GM23338 (cell line): ENCODE data around the gene LUC7L. TPM values are rescaled to one million over a fixed set of nuclear protein-coding genes. Genes with fewer than 3 reads are reported as not detected.

Source experiments
- ATAC-seq: fragments of 200-7000 bp; cut with Tn5 transposase; 3 replicates; pipeline ENCODE4 v1.9.1; 2020
- DNase-seq: peaks from one replicate; pipeline ENCODE4 v3.0.0-alpha.2; 2015; ENCODE audit warnings: low spot score
- H2AFZ ChIP-seq: fragments of 200-600 bp; sonication (generic); 2 replicates; pipeline ENCODE4 v1.8.0; 2016; ENCODE audit warnings: antibody characterized with exemption, mild to moderate bottlenecking, moderate library complexity
- H3F3A ChIP-seq: fragments of 200-600 bp; sonication (generic); replicated peaks from 2 replicates; pipeline ENCODE4 v1.8.0; 2017; ENCODE audit warnings: antibody characterized with exemption, mixed run types, low read depth
- H3K27ac ChIP-seq: fragments of 200-600 bp; sonication (generic); 2 replicates; pipeline ENCODE4 v1.6.1; 2016; ENCODE audit warnings: low read depth
- H3K27me3 ChIP-seq: fragments of 200-600 bp; sonication (generic); 2 replicates; pipeline ENCODE4 v1.8.0; 2016; ENCODE audit warnings: mild to moderate bottlenecking, mixed run types, moderate library complexity; ENCODE audit not compliant: insufficient read depth
- H3K36me3 ChIP-seq: fragments of 200-600 bp; sonication (generic); 2 replicates; pipeline ENCODE4 v1.8.0; 2016; ENCODE audit warnings: mild to moderate bottlenecking; ENCODE audit not compliant: insufficient read depth
- H3K4me1 ChIP-seq: fragments of 200-600 bp; sonication (generic); 2 replicates; pipeline ENCODE4 v1.8.0; 2016; ENCODE audit warnings: mild to moderate bottlenecking, moderate library complexity; ENCODE audit not compliant: insufficient read depth
- H3K4me2 ChIP-seq: fragments of 200-600 bp; sonication (generic); 2 replicates; pipeline ENCODE4 v1.7.1; 2017; ENCODE audit warnings: mixed run types
- H3K4me3 ChIP-seq: fragments of 200-600 bp; sonication (generic); 2 replicates; pipeline ENCODE4 v1.6.1; 2016; ENCODE audit warnings: mixed run types
- H3K79me2 ChIP-seq: fragments of 200-600 bp; sonication (generic); replicated peaks from 2 replicates; pipeline ENCODE4 v1.8.0; 2017; ENCODE audit warnings: mild to moderate bottlenecking; ENCODE audit not compliant: insufficient read depth
- H3K9me2 ChIP-seq: fragments of 200-600 bp; sonication (generic); 2 replicates; pipeline ENCODE4 v1.8.0; 2017; ENCODE audit not compliant: insufficient read depth
- H4K20me1 ChIP-seq: fragments of 200-600 bp; sonication (generic); replicated peaks from 2 replicates; pipeline ENCODE4 v1.8.0; 2017; ENCODE audit warnings: mild to moderate bottlenecking; ENCODE audit not compliant: insufficient read depth
- H3K27ac Mint-ChIP-seq: 2 replicates; pipeline ENCODE4 v1.8.0; 2020; ENCODE audit warnings: inconsistent platforms, mild to moderate bottlenecking, moderate library complexity, mixed read lengths
- H3K27me3 Mint-ChIP-seq: 3 replicates; pipeline ENCODE4 v1.8.0; 2022; ENCODE audit warnings: low read depth, mild to moderate bottlenecking, moderate library complexity, mixed read lengths, inconsistent platforms; ENCODE audit not compliant: insufficient read depth, poor library complexity
- H3K36me3 Mint-ChIP-seq: 3 replicates; pipeline ENCODE4 v1.8.0; 2021; ENCODE audit warnings: low read depth, mild to moderate bottlenecking, inconsistent platforms, moderate library complexity, mixed read lengths
- H3K4me1 Mint-ChIP-seq: 3 replicates; pipeline ENCODE4 v1.8.0; 2020; ENCODE audit warnings: mild to moderate bottlenecking, inconsistent platforms, mixed read lengths
- H3K4me3 Mint-ChIP-seq: 3 replicates; pipeline ENCODE4 v1.8.0; 2021; ENCODE audit warnings: moderate library complexity, mild to moderate bottlenecking, inconsistent platforms, mixed read lengths
- H3K9me3 Mint-ChIP-seq: 3 replicates; pipeline ENCODE4 v1.8.0; 2020; ENCODE audit warnings: moderate library complexity, mild to moderate bottlenecking, inconsistent platforms, mixed read lengths
- CREB1 ChIP-seq: fragments of 250-450 bp; sonication (Bioruptor Pico); IDR thresholded peaks from 2 replicates; pipeline ENCODE4 v1.5.0; 2020; ENCODE audit warnings: low read depth, mild to moderate bottlenecking, moderate library complexity
- CTCF ChIP-seq, 2 experiments: fragments of 200-600 bp in 1 of 2; sonication (generic) in 1 of 2; conservative IDR thresholded peaks; 2 replicates each; pipeline versions ENCODE4 v1.5.1 to v1.6.1; 2016 to 2017; ENCODE audit warnings: antibody characterized with exemption in 2 of 2, low read depth in 2 of 2, mild to moderate bottlenecking in 2 of 2, moderate library complexity in 1 of 2
- EZH2 ChIP-seq: fragments of 200-600 bp; sonication (generic); IDR thresholded peaks from one replicate; pipeline ENCODE4 v1.8.0; 2017; ENCODE audit warnings: antibody characterized with exemption, mild to moderate bottlenecking, low read depth; ENCODE audit not compliant: unreplicated experiment
- EZH2phosphoT487 ChIP-seq: fragments of 200-600 bp; sonication (generic); IDR thresholded peaks from one replicate; pipeline ENCODE4 v1.8.1; 2018; ENCODE audit warnings: antibody characterized with exemption; ENCODE audit not compliant: unreplicated experiment
- NANOG ChIP-seq: IDR thresholded peaks from 2 replicates; pipeline ENCODE4 v1.6.1; 2016; ENCODE audit warnings: antibody characterized with exemption, borderline replicate concordance
- POLR2AphosphoS5 ChIP-seq: IDR thresholded peaks from 2 replicates; pipeline ENCODE4 v1.6.1; 2016; ENCODE audit warnings: antibody characterized with exemption, low read depth
- REST ChIP-seq: IDR thresholded peaks from one replicate; pipeline ENCODE4 v1.6.1; 2018; ENCODE audit warnings: antibody characterized with exemption; ENCODE audit not compliant: unreplicated experiment
- STAT1 ChIP-seq: IDR thresholded peaks from one replicate; pipeline ENCODE4 v1.6.1; 2016; ENCODE audit warnings: antibody characterized with exemption; ENCODE audit not compliant: unreplicated experiment
- ZNF114 ChIP-seq: fragments of 250-450 bp; sonication (Bioruptor Pico); IDR thresholded peaks from 2 replicates; pipeline ENCODE4 v1.5.0; 2020; ENCODE audit warnings: mild to moderate bottlenecking, moderate library complexity
- ZNF462 ChIP-seq: fragments of 250-450 bp; sonication (Bioruptor Pico); IDR thresholded peaks from 2 replicates; pipeline ENCODE4 v1.5.0; 2020; ENCODE audit warnings: mild to moderate bottlenecking, moderate library complexity
- polyA plus RNA-seq: library from polyadenylated mRNA; unstranded; fragments of >200 nt; fragmentation: Nextera tagmentation; extraction: Ambion mirVana; gene quantifications from 2 replicates; pipeline ENCODE4 v1.2.1, GENCODE V29; 2016
- total RNA-seq: library from RNA; depleted of rRNA; stranded (reverse); fragments of >200 nt; shearing (Covaris generic); gene quantifications from 2 replicates; pipeline ENCODE4 v1.2.3, GENCODE V29; 2014

LUC7L gene
- total and polyA plus RNA-seq, 2 experiments from 2014 or later, result 114 to 151 TPM

- no peak for TF ChIP-seq ZNF462
- no peak for TF ChIP-seq NANOG
- TF ChIP-seq EZH2phosphoT487, result no peak
- no peak for TF ChIP-seq STAT1
- no peak for TF ChIP-seq POLR2AphosphoS5
Observed at GRCh38 chr16:266258-267164, 37.3 kb upstream of the LUC7L start (continued).

- ATAC-seq, result no peak
- no peak for DNase-seq
- no peak for TF ChIP-seq CREB1
- no peak for TF ChIP-seq POLR2AphosphoS5
- no peak for TF ChIP-seq CTCF (conservative IDR thresholded peaks at IDR 0.05; ENCODE audit: low read depth in 2 of 2)
- no peak for TF ChIP-seq ZNF114
- TF ChIP-seq EZH2, result no peak
- TF ChIP-seq REST, result no peak
Observed at GRCh38 chr16:265711-266110, 36.5 kb upstream of the LUC7L start.

More at GRCh38 chr16:265711-266110, 36.5 kb upstream of the LUC7L start:
- no peaks in the 10 kb centered on the region for H3K79me2 ChIP-seq
- H3K4me1 Mint-ChIP-seq, result no peaks in the 10 kb centered on the region
- H3F3A ChIP-seq, result 0 out of 2 replicates have a peak, but pooled peaks cover 3% of the 10 kb centered on the region
- H3K4me3 ChIP-seq, result no peak overlapping the region
- H3K27me3 Mint-ChIP-seq, result peaks cover 10% of the 10 kb centered on the region
- H3K9me3 Mint-ChIP-seq, result no peaks in the 10 kb centered on the region; the same call in 2 of the 3 replicates
- H3K4me2 ChIP-seq, result no peak overlapping the region
- H2AFZ ChIP-seq, result no peak overlapping the region
- no peaks in the 10 kb centered on the region for H3K9me2 ChIP-seq
- no peak overlapping the region for H3K4me3 Mint-ChIP-seq
- H3K27ac ChIP-seq, result no peak overlapping the region
- no peaks in the 10 kb centered on the region for H4K20me1 ChIP-seq
- peaks cover 12% of the 10 kb centered on the region; the same call in 2 of the 3 replicates for H3K36me3 Mint-ChIP-seq
- H3K4me1 ChIP-seq, result no peaks in the 10 kb centered on the region
- peak overlapping the region; percentile 75; the same call in 1 of the 2 replicates for H3K27ac Mint-ChIP-seq
- H3K27me3 ChIP-seq, result no peaks in the 10 kb centered on the region
- H3K36me3 ChIP-seq, result no peaks in the 10 kb centered on the region
